ENCODE results near the gene TRNAU1AP. TPM values are rescaled to one million over a fixed set of nuclear protein-coding genes. Genes with fewer than 3 reads are reported as not detected.
"Not testable (repeated sequence)": the region's sequence is repeated elsewhere in the genome, so short reads cannot be mapped to it uniquely, and the experiment has no call there.

Gene TRNAU1AP
- total RNA-seq, 1 donor from 2014 or later, result 39.8 TPM

GRCh38 chr1:28577738-28578536, 25.1 kb downstream of the TRNAU1AP start:
- no peak for DNase-seq

- no peak for DNase-seq
Observed at GRCh38 chr1:28578696-28579218, 25.9 kb downstream of the TRNAU1AP start.

GRCh38 chr1:28579401-28579800, 26.5 kb downstream of the TRNAU1AP start:
- DNase-seq, result no peak

DNA sequence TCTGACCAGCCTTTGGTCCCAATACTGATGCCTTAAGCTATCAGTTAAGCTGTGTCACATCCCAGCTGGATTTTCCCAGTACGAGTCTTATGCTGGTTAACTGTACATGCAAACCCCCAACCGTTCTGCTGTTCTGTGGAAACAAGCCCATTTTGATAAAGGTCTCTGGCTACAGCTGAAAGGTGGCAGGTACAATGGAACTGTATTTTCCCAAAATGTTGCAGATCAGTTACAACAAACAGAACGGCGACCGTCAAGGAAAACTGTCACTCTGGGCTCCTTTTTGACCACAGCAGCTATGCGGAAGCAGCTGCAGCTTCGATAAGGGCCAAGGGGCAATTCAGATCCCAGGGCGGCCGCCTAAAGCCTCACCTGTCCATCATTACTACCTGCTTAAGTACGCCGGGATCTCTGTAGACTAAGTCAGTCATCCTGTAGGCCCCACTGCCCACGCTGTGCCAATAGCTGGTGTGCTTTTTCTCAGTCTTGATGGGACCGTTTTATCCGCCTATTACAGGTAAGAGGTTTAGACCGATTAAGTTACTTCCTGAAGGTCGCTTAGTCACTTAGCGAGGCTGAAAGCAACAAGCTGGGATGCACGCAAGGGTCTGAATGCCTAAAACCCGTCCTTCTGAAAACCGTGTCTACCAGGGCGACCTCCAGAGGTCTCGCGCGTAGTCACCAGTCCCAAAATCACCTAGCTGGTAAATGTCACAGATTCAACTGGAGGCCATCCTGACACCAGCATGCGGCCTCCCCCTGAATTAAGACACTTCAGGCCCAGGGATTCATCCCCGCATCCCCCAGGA, 28.0 kb downstream of the TRNAU1AP start:
- DNase-seq, result peak; percentile 62

DNA sequence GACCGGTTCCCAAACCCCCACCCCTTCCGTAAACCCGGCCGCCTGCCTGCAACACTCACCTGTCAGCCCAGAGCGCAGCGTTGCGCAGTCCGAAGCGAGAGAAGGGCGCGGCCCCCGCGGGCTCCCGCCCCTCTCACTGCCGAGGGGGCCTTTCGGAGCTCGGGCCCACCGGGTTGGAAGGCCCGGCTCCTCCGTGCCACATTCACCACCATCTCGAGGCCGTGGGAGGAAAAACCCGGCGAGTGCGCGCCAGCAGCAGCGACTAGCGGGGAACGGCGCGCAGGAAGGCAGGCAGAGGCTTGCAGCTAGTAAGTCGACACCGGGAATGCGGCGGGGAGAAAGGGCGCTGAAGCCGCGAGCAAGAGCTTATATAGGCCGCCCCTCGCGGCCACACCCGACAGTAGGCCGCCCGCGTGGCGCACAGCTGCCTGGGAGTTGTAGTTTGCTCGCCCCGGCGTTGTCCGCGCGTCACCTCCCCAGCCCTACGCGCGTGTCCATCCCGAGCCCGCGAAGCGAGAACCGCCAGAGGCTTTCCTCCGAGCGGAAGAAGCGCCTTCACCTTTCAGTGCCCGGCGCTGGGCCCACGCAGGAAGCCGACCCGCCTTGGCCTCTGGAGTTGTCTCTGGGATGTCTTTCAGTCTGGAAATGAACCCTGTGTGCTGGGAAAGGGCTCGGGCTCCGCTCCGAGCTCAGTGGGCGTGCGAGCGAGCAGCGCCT, 28.8 kb downstream of the TRNAU1AP start:
- peak; percentile 92 for DNase-seq

- DNase-seq, result no peak
Observed at GRCh38 chr1:28582248-28582615, 29.3 kb downstream of the TRNAU1AP start.

GRCh38 chr1:28586585-28587391, 33.9 kb downstream of the TRNAU1AP start:
- not testable (repeated sequence) for DNase-seq

DNA sequence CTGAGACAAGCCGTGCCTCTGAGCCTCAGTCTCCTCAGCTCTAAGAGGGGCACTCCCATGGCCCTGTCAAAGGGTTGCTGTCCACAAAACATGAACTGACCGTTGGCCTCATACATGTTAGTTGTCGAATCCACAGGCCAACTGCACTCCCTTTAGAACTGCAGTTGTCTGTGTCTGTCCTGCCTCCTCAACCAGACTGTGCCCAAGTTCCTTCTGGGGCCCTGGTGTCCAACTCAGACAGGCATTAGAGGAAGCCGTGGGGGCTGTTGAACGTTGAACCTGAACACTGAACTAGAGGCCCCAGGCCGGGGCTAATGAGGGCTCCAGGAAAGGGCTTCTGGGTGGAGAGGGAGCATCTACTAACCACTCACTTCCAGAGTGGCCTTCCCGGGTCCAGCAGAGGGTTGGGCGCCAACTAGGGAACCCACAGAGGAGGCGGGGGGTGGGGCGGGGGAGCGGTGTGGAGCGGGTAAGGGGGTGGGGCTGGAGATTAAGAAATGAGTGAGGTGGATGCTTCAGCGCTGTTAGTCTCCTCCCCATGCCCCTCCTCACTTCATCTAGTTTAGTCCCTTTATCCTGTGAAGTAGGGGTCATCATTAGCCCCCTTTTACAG, 38.9 kb downstream of the TRNAU1AP start, which contains the start of gene RAB42:
Gene RAB42, plus strand, starts transcription at position 558 of the 613 bp plus-strand sequence. CDS start 247 bp downstream, outside the sequence.
- no peak for DNase-seq

GRCh38 chr1:28592321-28593071, 39.6 kb downstream of the TRNAU1AP start:
- no peak for DNase-seq

- not testable (repeated sequence) for DNase-seq
Observed at GRCh38 chr1:28593988-28594356, 41.1 kb downstream of the TRNAU1AP start.

DNA sequence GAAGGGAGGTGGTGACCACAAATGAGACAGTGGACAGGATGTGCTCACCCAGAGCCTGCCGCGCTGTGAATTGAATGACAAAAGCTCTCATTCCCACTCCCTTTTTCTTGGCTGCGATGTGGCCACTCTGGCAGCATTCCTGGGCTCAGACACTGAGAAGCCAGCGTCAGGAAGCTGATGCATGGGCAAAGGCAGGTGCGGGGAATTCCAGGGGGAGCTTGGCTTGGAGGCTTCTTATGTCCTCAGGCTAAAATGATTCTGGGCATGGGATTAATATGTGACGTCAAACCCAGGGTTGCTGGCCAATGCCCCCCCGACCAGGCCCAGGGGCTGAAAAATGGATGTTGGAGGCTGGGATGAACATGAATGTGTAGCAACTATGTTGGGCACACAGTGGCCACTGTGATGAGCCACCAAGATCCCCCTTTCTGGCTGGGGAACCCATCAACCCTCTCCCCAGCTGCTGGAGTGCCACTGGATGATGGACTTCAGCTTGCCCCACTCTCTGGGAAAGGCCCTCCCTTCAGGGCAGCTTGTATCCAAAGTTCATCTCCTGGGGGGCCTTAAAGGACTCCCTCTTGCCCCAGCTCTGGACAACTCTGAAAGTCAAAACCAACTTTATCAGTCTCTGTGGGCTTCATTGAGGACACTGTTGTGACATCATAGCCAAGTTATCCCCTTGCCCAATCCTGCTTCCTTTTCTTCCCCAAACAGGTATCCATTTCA, 42.0 kb downstream of the TRNAU1AP start:
- DNase-seq, result not testable (repeated sequence)

GRCh38 chr1:28595412-28596191, 42.7 kb downstream of the TRNAU1AP start:
- DNase-seq, result no peak

GRCh38 chr1:28596276-28596675, 43.4 kb downstream of the TRNAU1AP start:
- DNase-seq, result not testable (repeated sequence)

DNA sequence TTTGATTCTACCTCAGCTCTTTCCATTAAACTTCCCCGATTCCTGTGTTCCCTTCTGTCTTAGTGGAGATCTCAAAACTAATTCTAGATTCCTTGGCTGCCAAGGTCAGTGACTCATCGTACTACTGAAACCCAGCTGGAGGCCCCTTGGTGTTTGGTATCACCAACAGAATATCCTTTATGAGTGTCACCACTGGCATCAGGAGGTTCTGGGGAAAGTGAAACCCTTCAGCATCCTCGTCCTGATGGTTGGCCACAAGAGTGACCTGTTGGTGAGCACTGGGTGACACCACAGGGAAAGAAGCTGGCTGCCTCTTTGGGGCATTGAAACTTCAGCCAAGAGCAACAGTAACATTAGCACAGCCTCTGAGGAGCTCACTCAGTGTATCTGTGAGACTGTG, 48.8 kb downstream of the TRNAU1AP start:
- no peak for DNase-seq

- peak; percentile 26 for DNase-seq
Observed at GRCh38 chr1:28602536-28603439, 49.9 kb downstream of the TRNAU1AP start.

- no peak for DNase-seq
Observed at GRCh38 chr1:28604411-28604810, 51.5 kb downstream of the TRNAU1AP start.

DNA sequence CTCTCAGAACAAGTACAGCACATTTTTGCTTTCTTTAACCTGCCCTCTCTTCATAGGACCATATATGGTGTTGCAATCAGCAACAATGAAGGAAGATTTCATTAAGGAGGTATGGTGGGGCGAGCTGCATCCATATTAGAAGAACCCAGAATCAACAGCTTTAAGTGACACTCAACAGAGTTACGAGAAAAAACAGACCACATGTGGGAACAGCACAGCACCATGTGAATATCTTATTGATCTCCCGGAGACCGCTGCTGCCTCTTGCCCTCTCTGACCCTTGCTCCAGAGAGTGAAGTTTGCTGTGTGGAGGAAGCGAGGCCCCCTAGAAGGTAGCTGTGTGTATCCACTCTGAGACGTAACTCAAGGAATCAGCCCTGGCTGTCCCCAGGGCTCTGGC, 52.1 kb downstream of the TRNAU1AP start:
- no peak for DNase-seq

DNA sequence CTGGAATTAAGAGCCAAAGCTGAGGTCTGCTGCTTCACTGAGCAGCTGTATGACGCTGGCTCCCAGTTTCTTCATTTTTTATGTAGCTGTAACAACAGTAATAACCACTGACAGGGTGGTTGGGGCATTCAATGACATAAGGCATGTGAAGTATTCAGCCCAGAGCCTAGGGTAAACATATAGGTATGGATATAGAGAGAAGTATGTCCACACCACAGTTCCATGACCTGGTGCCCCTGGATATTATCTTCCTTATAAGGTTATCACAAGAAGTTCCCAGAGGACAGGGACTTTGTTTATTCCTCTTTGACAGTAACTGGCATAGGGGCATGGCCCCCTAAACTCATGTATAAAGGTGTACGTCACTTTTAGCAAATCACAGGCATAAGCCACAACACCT, 53.9 kb downstream of the TRNAU1AP start:
- DNase-seq, result no peak

Data from occipital lobe (tissue), 2 donors.